BJ (cell line): ENCODE data around the gene RNF13. TPM values are rescaled to one million over a fixed set of nuclear protein-coding genes. Genes with fewer than 3 reads are reported as not detected.

ENCODE experiments used
- CTCF ChIA-PET: fragments of 350-600 bp; formaldehyde crosslinking; extraction: SDS; loops from one replicate; lab custom pipeline; 2021; ENCODE audit warnings: antibody characterized with exemption, inconsistent platforms; lab: Yijun Ruan, JAX
- POLR2A ChIA-PET: fragments of 300-600 bp; sonication (Branson Sonifier 250); formaldehyde crosslinking; extraction: SDS; loops from one replicate; lab custom pipeline; 2021; ENCODE audit warnings: antibody characterized with exemption; lab: Charles Lee
- DNase-seq: peaks from one replicate; pipeline ENCODE4 v3.0.0-alpha.2; 2011; ENCODE audit warnings: low read depth
- H3K27me3 ChIP-seq: 2 replicates; pipeline ENCODE4 v1.6.0; 2011; ENCODE audit warnings: low read length; ENCODE audit not compliant: control insufficient read depth, insufficient read depth
- H3K36me3 ChIP-seq: 2 replicates; pipeline ENCODE4 v1.5.1; 2011; ENCODE audit warnings: low read length; ENCODE audit not compliant: control insufficient read depth, insufficient read depth
- H3K4me3 ChIP-seq: 2 replicates; pipeline ENCODE4 v1.5.1; 2011; ENCODE audit warnings: low read depth, mild to moderate bottlenecking, control low read depth, low read length
- polyA plus RNA-seq: library from polyadenylated mRNA; depleted of rRNA; stranded (reverse); fragments of >200 nt; gene quantifications from 2 replicates; pipeline ENCODE4 v1.2.3, GENCODE V29; 2011
- TF ChIP-seq, protein P1 (sequence below): IDR thresholded peaks from 2 replicates; pipeline ENCODE4 v1.5.1; 2011; ENCODE audit warnings: low read depth, mild to moderate bottlenecking, control low read depth, inconsistent platforms, low read length, moderate library complexity; ENCODE audit not compliant: insufficient read depth

The RNF13 gene
- polyA plus RNA-seq, 1 experiment = 30.7 TPM

GRCh38 chr3:149908424-149908957 lies 95.5 kb downstream of the RNF13 start:
- H3K36me3 ChIP-seq = no peaks in the 10 kb centered on the region
- no peaks in the 10 kb centered on the region for H3K27me3 ChIP-seq
- no peak for DNase-seq
- no peak overlapping the region for H3K4me3 ChIP-seq
- POLR2A ChIA-PET = no interaction called here
- TF ChIP-seq, protein P1, sequence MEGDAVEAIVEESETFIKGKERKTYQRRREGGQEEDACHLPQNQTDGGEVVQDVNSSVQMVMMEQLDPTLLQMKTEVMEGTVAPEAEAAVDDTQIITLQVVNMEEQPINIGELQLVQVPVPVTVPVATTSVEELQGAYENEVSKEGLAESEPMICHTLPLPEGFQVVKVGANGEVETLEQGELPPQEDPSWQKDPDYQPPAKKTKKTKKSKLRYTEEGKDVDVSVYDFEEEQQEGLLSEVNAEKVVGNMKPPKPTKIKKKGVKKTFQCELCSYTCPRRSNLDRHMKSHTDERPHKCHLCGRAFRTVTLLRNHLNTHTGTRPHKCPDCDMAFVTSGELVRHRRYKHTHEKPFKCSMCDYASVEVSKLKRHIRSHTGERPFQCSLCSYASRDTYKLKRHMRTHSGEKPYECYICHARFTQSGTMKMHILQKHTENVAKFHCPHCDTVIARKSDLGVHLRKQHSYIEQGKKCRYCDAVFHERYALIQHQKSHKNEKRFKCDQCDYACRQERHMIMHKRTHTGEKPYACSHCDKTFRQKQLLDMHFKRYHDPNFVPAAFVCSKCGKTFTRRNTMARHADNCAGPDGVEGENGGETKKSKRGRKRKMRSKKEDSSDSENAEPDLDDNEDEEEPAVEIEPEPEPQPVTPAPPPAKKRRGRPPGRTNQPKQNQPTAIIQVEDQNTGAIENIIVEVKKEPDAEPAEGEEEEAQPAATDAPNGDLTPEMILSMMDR = no peak
- CTCF ChIA-PET = interaction anchor here (1.1 to 3.7 kb wide), 2 partner anchors 9 to 28 kb away, joined by 4 to 22 read pairs; no protein-coding TSS in a partner anchor

DNA sequence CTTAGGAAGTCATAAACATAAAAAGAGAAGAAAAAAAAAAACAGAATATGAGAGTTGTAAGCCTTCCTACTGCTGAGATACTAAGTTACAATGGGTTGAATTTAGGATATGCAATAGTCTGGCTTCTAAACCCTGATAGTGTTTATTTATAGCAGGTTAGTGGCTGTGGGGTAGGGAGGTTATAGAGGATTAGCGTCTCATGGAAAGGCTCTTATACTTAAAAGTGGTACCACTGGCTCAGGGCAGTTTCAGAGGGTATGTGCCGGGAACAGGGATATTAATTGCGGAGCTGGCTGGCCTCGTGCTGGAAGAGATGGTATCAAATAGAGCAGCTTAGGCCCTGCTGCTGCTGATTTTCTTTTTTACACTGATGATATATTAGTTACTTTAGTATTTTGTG lies 96.9 kb downstream of the RNF13 start:
- TF ChIP-seq, protein P1 = no peak
- Histone ChIP-seq H3K36me3 (no peaks in the 10 kb centered on the region), H3K27me3 (no peaks in the 10 kb centered on the region), H3K4me3 (no peak overlapping the region)
- ChIA-PET CTCF (interaction anchor here (3.7 kb wide), 1 partner anchor 30 kb away, joined by 22 read pairs; no protein-coding TSS in a partner anchor), POLR2A (no interaction called here)
- DNase-seq = no peak

DNA sequence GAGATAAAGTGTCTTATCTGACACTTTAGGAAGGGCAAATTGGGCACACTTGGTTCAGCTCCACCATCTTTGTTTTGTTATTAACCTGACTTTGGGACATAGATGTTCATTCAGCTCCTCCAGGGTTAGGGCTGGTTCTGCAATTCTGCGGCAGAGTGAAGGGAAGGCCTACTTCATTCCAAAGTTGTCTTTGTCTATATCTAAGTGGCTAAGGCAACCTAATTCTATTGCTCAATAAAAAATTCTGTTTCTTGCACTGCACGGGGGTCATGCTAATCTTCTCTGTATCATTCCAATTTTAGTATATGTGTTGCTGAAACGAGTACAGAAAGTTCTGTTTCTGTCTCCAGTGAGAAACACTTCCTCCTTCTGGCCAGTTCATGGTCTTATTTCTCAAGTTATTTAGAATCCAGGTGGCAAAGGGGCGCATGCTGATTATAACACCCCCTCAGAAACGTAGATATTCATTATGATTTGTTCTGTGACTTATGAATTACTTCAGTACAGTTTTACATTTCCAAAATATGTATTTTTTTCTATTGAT lies 104.2 kb downstream of the RNF13 start:
- no peaks in the 10 kb centered on the region for H3K27me3 ChIP-seq
- ChIA-PET POLR2A (no interaction called here), CTCF (interaction anchor here (1.2 to 1.8 kb wide), 2 partner anchors 9 to 19 kb away, joined by 4 to 5 read pairs; no protein-coding TSS in a partner anchor)
- no peak overlapping the region for H3K4me3 ChIP-seq
- TF ChIP-seq, protein P1 = no peak
- no peaks in the 10 kb centered on the region for H3K36me3 ChIP-seq
- DNase-seq = no peak

GRCh38 chr3:149919509-149919908 lies 106.5 kb downstream of the RNF13 start:
- ChIA-PET POLR2A (no interaction called here), CTCF (no interaction called here)
- no peaks in the 10 kb centered on the region for H3K27me3 ChIP-seq

GRCh38 chr3:149920119-149920518 lies 107.1 kb downstream of the RNF13 start:
- no peak for DNase-seq
- ChIA-PET CTCF (no interaction called here), POLR2A (no interaction called here)
- H3K27me3 ChIP-seq = no peaks in the 10 kb centered on the region
- no peaks in the 10 kb centered on the region for H3K36me3 ChIP-seq
- H3K4me3 ChIP-seq = no peak overlapping the region
- TF ChIP-seq, protein P1 = no peak

More at GRCh38 chr3:149919509-149919908, 106.5 kb downstream of the RNF13 start:
- Histone ChIP-seq H3K4me3 (no peak overlapping the region), H3K36me3 (no peaks in the 10 kb centered on the region)
- TF ChIP-seq, protein P1 = no peak
- no peak for DNase-seq
